GM18520 (cell line): ENCODE results near the gene C1orf21.

ENCODE experiments used
- ATAC-seq: cut with Tn5 transposase; IDR thresholded peaks from one replicate; pipeline ENCODE4 v1.9.1; 2021; ENCODE audit not compliant: unreplicated experiment

C1orf21 gene

GRCh38 chr1:184408580-184408979, 21.8 kb downstream of the C1orf21 start:
- no peak for ATAC-seq

GRCh38 chr1:184409011-184409410, 22.2 kb downstream of the C1orf21 start:
- no peak for ATAC-seq

GRCh38 chr1:184412472-184412871, 25.6 kb downstream of the C1orf21 start:
- no peak for ATAC-seq

GRCh38 chr1:184416481-184416880, 29.7 kb downstream of the C1orf21 start:
- ATAC-seq: no peak

- ATAC-seq: no peak
These were observed 30.1 kb downstream of the C1orf21 start for GRCh38 chr1:184416946-184417345.

GRCh38 chr1:184417916-184418315, 31.1 kb downstream of the C1orf21 start:
- ATAC-seq: no peak

- no peak for ATAC-seq
These were observed 32.0 kb downstream of the C1orf21 start for GRCh38 chr1:184418652-184419349.

GRCh38 chr1:184419350-184420161, 32.7 kb downstream of the C1orf21 start:
- ATAC-seq: no peak

- no peak for ATAC-seq
These were observed 35.8 kb downstream of the C1orf21 start for GRCh38 chr1:184422490-184423233.

- no peak for ATAC-seq
These were observed 36.8 kb downstream of the C1orf21 start for GRCh38 chr1:184423649-184424048.

GRCh38 chr1:184424157-184424556, 37.3 kb downstream of the C1orf21 start:
- no peak for ATAC-seq

GRCh38 chr1:184424945-184425344, 38.1 kb downstream of the C1orf21 start:
- ATAC-seq: no peak

- ATAC-seq: no peak
These were observed 38.8 kb downstream of the C1orf21 start for GRCh38 chr1:184425449-184426277.

- ATAC-seq: no peak
These were observed 39.4 kb downstream of the C1orf21 start for GRCh38 chr1:184426278-184426674.

GRCh38 chr1:184427722-184428121, 40.9 kb downstream of the C1orf21 start:
- no peak for ATAC-seq

- no peak for ATAC-seq
These were observed 41.8 kb downstream of the C1orf21 start for GRCh38 chr1:184428604-184429003.

GRCh38 chr1:184429335-184429734, 42.5 kb downstream of the C1orf21 start:
- ATAC-seq: no peak

- no peak for ATAC-seq
These were observed 47.2 kb downstream of the C1orf21 start for GRCh38 chr1:184433956-184434502.

GRCh38 chr1:184437291-184437690, 50.5 kb downstream of the C1orf21 start:
- ATAC-seq: no peak

GRCh38 chr1:184438363-184438762, 51.5 kb downstream of the C1orf21 start:
- no peak for ATAC-seq
